Kidney (tissue), 14 donors: Measurements from ENCODE around the gene PHACTR3. TPM values are rescaled to one million over a fixed set of nuclear protein-coding genes. Genes with fewer than 3 reads are reported as not detected.

Source experiments
- DNase-seq, 5 donors: peaks; one replicate each; pipeline ENCODE4 v3.0.0-alpha.2; 2013 to 2020
- FAIRE-seq: peaks from 2 replicates; lab custom pipeline; 2012; peaks lifted over from hg19 to GRCh38; lab: Jason Lieb, UNC
- H3K27ac ChIP-seq, 2 donors: one replicate each; pipeline ENCODE4 v1.7.0; 2013; ENCODE audit warnings: low read depth in 2 of 2, low read length in 2 of 2, inconsistent platforms in 1 of 2
- H3K27me3 ChIP-seq: one replicate; pipeline ENCODE4 v1.7.1; 2013; ENCODE audit warnings: low read length, inconsistent platforms; ENCODE audit not compliant: control insufficient read depth, insufficient read depth
- H3K36me3 ChIP-seq, 3 donors: one replicate each; pipeline versions ENCODE4 v1.7.0 to v1.7.1; 2013; ENCODE audit warnings: low read length in 3 of 3, control low read depth in 1 of 3, inconsistent platforms in 1 of 3; ENCODE audit not compliant: insufficient read depth in 3 of 3, control insufficient read depth in 2 of 3
- H3K4me1 ChIP-seq, 3 donors: one replicate each; pipeline versions ENCODE4 v1.7.0 to v1.7.1; 2013; ENCODE audit warnings: low read length in 3 of 3, inconsistent platforms in 1 of 3, low read depth in 1 of 3; ENCODE audit not compliant: control insufficient read depth in 2 of 3, insufficient read depth in 2 of 3
- H3K4me3 ChIP-seq, 3 donors: one replicate each; pipeline versions ENCODE4 v1.7.0 to v1.8.1; 2013; ENCODE audit warnings: low read length in 3 of 3, control low read depth in 1 of 3, inconsistent platforms in 1 of 3
- H3K9ac ChIP-seq, 3 donors: one replicate each; pipeline versions ENCODE4 v1.7.0 to v1.7.1; 2013; ENCODE audit warnings: low read length in 3 of 3, control low read depth in 1 of 3, inconsistent platforms in 1 of 3
- H3K9me3 ChIP-seq, 3 donors: one replicate each; pipeline versions ENCODE4 v1.7.0 to v1.7.1; 2013; ENCODE audit warnings: low read length in 3 of 3, control low read depth in 1 of 3, inconsistent platforms in 1 of 3; ENCODE audit not compliant: control insufficient read depth in 2 of 3, insufficient read depth in 1 of 3
- CTCF ChIP-seq: IDR thresholded peaks from 3 replicates; pipeline ENCODE4 v1.5.1; 2012; ENCODE audit warnings: mild to moderate bottlenecking, moderate library complexity, borderline replicate concordance; ENCODE audit not compliant: insufficient read depth; ENCODE audit errors: extremely low read depth
- intact Hi-C: fragments of 100-400 bp; cut with DNase I; formaldehyde crosslinking; loops from one replicate; pipeline ENCODE4 v1.11.1; 2022
- polyA plus RNA-seq: library from polyadenylated mRNA; stranded (reverse); fragments of 350-450 nt; fragmentation: Illumina TruSeq; extraction: RNeasy Lipid Tissue Mini Kit (QIAGEN cat#74804); gene quantifications from one replicate; pipeline ENCODE4 v1.2.3, GENCODE V29; 2014; ENCODE audit warnings: low read depth, low replicate concordance; ENCODE audit not compliant: insufficient read depth
- total RNA-seq: library from RNA; stranded (reverse); fragmentation: NEBNext Ultra II Directional; extraction: Animal tissue kit (Norgen Biotek cat#: 25700); gene quantifications from one replicate; pipeline ENCODE4 v1.2.1, GENCODE V29; 2021
- donor health status: control.
- donor health status: control.
- donor health status: control.
- donor health status: control.
- donor health status: control.
- donor health status: DM: yes; HTN: yes; CAD: no.
- donor health status: Normal renal cell carcinoma (clear cell type).

The PHACTR3 gene
- total and polyA plus RNA-seq, 2 donors from 2014 or later = 1.7 to 12.3 TPM

DNA sequence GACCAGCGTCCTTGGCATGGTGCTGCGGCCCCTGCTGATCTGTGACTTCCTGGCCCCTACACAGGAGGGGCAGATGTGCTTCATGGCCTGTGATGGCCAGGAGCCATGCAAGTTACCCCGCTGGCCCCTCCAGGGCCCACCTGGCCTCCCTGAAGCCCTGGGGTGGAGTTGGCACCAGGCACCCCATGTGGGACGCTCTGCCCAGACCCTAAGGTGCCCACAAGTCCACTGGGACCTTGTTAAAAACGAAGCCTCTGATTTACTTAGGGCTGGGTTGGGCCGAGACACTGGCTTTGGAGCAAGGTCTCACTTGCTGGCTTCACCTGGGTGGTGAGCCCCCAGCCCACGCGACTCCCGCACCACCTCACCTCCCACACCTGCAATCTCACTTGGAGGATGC, 139.0 kb downstream of the PHACTR3 start:
- Histone ChIP-seq H3K4me1 (no peaks in the 10 kb centered on the region), H3K36me3 (no peaks in the 10 kb centered on the region), H3K9ac (no peak overlapping the region), H3K4me3 (no peak overlapping the region), H3K9me3 (no peaks in the 10 kb centered on the region), H3K27ac (no peak overlapping the region), H3K27me3 (no peaks in the 10 kb centered on the region)
- FAIRE-seq = no peak
- TF ChIP-seq CTCF = no peak
- intact Hi-C loops = no loop called here
- no peak for DNase-seq

DNA sequence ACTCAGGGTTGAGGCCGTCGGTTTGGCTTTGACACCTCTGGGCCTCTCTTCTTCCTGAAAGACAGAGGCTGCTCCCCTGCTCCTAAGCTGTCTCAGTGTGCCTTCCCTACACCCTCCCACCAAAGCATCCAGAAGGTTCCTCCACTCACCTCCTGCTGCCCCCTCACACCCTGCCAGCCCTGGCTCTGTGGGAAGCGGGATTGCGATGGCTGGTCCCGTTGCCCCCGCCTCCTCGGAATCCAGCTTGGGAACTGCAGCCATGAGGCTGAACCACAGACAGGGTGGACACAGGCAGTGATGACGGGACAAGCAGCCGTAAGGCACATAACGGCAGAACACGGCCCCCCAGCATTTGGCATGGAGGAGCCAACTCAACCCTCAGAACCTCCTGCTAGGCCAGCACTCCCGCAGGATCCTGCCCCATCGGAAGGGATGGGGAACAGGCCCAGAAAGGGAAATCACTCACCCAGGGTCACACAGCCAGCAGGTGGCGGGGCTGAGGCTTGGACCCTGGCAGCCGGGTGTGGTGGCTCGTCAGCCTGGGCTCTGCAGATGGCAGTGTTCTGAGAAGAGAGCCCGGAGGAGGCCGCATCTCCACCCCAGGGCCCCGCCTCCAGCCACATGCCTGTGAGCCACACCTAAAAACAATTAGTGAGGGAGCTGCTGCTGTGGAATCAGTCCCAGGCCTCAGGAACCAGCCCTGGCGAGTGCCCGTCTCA, 139.6 kb downstream of the PHACTR3 start:
- Histone ChIP-seq H3K27me3 (no peaks in the 10 kb centered on the region), H3K4me1 (no peaks in the 10 kb centered on the region), H3K27ac (no peak overlapping the region), H3K9me3 (no peaks in the 10 kb centered on the region), H3K36me3 (no peaks in the 10 kb centered on the region), H3K4me3 (no peak overlapping the region), H3K9ac (no peak overlapping the region)
- DNase-seq (no peak), FAIRE-seq (no peak)
- no peak for TF ChIP-seq CTCF
- intact Hi-C loops = no loop called here

GRCh38 chr20:59744756-59745155, 140.4 kb downstream of the PHACTR3 start:
- DNase-seq (no peak), FAIRE-seq (no peak)
- no peaks in the 10 kb centered on the region for H3K36me3 ChIP-seq
- no peak overlapping the region for H3K27ac ChIP-seq
- no peak overlapping the region for H3K4me3 ChIP-seq
- H3K9me3 ChIP-seq = no peaks in the 10 kb centered on the region
- intact Hi-C loops = no loop called here
- H3K4me1 ChIP-seq = no peaks in the 10 kb centered on the region
- no peak overlapping the region for H3K9ac ChIP-seq
- TF ChIP-seq CTCF = no peak
- H3K27me3 ChIP-seq = no peaks in the 10 kb centered on the region
